Posterior vena cava (tissue), 2 donors: ENCODE measurements around the gene TBL2. TPM values are rescaled to one million over a fixed set of nuclear protein-coding genes. Genes with fewer than 3 reads are reported as not detected.
"Not testable (repeated sequence)": the region's sequence is repeated elsewhere in the genome, so short reads cannot be mapped to it uniquely, and the experiment has no call there.

ENCODE experiments used
- DNase-seq: peaks from one replicate; pipeline ENCODE4 v3.0.0-alpha.2; 2020; ENCODE audit warnings: low spot score
- intact Hi-C, 2 donors: fragments of 100-400 bp; cut with DNase I; formaldehyde crosslinking; loops; one replicate each; pipeline versions ENCODE4 v1.14.1 to v1.14.2; 2022 to 2023
- total RNA-seq, 2 donors: library from RNA; stranded (reverse); fragmentation: NEBNext Ultra II Directional; extraction: Animal tissue kit (Norgen Biotek cat#: 25700); gene quantifications; one replicate each; pipeline ENCODE4 v1.2.1, GENCODE V29; 2021
- donor health status: DM: yes; HTN: yes; CAD: no.
- donor health status: DM: yes; HTN: yes; CAD: no.

The TBL2 gene
- total RNA-seq, 2 donors from 2014 or later, result 21.7 to 24.4 TPM

DNA sequence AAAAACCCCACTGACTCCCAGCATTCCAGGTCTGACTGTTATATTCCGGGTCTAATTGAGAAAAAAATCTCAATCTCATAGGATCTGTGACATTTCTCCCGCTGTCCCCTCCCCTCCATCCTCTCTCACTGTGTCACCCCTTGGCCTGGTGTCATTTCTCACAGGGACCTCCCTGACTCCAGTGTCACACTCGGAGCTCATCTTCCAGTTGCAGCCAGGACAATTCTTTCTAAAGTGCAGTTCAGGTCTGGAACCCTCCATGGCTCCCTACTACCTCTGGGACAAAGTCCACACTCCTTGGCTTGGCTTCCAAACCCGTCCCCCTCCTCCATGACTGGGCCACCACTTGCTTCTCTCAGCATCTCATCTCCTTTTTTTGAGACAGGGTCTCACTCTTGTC is 31.7 kb upstream of the TBL2 start:
- intact Hi-C loops, result no loop called here
- no peak for DNase-seq

GRCh38 chr7:73607692-73607983 is 29.3 kb upstream of the TBL2 start:
- DNase-seq, result not testable (repeated sequence)
- intact Hi-C loops, result loop anchor here (5.0 kb wide), 2 partner anchors 60 to 120 kb away; partner anchors contain the start of gene VPS37D (in 1 of the 2)

- intact Hi-C loops, result loop anchor here (5.0 kb wide), 2 partner anchors 60 to 120 kb away; partner anchors contain the start of gene VPS37D (in 1 of the 2)
- DNase-seq, result no peak
These were observed 28.7 kb upstream of the TBL2 start for GRCh38 chr7:73606801-73607691.

- DNase-seq, result no peak
- intact Hi-C loops, result loop anchor here (5.0 kb wide), 2 partner anchors 62 to 122 kb away; partner anchors contain the start of gene VPS37D (in 1 of the 2)
These were observed 27.3 kb upstream of the TBL2 start for GRCh38 chr7:73605601-73606220.

- DNase-seq, result no peak
- intact Hi-C loops, result no loop called here
These were observed 24.6 kb upstream of the TBL2 start for GRCh38 chr7:73602721-73603651.

DNA sequence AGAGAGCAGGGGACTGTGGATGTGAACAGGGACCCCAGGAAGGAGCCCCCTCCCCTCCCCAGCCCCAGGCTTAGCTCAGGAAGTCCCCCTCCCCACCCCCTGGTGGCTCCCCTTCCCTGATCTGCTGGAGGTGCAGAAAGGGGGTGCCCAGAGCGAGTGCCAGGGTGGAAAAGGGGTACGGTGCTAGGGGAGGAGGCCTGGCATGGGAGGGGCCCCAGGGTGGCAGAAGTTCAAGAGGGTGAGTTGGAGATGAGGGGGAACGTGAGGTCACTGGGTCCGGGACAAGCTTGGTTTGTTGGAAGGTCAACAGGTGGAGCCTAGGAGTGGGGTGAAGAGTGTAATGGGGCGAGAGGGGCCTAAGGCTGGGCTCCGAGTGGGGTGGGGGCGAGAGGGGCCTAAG is 21.5 kb upstream of the TBL2 start:
- no peak for DNase-seq
- intact Hi-C loops, result no loop called here

- DNase-seq, result no peak
- intact Hi-C loops, result no loop called here
These were observed 20.9 kb upstream of the TBL2 start for GRCh38 chr7:73599151-73599882.

DNA sequence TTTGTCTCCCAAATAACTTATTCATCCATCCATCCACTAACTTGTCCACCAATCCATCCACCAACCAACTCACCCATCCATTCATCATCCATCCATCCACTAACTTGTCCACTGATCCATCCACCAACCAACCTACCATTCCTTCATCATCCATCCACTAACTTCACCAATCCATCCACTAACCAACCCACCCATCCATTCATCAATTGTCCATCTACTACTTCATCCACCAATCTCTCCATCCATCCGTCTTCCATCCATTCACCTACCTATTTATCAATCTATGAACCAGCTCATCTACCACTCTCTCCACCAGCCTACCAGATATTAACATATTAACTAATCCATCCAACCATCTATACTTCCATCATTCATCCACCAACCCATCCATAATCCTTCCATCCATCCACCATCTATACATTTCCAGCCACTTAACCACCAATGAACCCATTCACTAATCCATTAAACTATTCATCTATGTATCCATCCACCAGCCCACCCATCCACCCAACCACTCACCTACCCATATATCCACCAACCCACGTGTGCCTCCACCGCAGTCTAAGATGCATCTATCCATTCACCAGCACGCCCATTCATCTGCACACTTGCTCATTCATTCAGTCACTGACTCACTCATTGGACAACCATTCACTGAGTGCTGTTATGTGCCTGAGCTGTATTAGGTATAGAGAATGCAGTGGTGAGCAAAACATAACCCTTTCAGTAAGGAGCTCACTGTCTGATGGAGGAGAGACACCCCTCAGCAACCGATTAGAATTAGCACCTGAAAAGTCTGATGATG is 19.8 kb upstream of the TBL2 start:
- no peak for DNase-seq
- intact Hi-C loops, result no loop called here

DNA sequence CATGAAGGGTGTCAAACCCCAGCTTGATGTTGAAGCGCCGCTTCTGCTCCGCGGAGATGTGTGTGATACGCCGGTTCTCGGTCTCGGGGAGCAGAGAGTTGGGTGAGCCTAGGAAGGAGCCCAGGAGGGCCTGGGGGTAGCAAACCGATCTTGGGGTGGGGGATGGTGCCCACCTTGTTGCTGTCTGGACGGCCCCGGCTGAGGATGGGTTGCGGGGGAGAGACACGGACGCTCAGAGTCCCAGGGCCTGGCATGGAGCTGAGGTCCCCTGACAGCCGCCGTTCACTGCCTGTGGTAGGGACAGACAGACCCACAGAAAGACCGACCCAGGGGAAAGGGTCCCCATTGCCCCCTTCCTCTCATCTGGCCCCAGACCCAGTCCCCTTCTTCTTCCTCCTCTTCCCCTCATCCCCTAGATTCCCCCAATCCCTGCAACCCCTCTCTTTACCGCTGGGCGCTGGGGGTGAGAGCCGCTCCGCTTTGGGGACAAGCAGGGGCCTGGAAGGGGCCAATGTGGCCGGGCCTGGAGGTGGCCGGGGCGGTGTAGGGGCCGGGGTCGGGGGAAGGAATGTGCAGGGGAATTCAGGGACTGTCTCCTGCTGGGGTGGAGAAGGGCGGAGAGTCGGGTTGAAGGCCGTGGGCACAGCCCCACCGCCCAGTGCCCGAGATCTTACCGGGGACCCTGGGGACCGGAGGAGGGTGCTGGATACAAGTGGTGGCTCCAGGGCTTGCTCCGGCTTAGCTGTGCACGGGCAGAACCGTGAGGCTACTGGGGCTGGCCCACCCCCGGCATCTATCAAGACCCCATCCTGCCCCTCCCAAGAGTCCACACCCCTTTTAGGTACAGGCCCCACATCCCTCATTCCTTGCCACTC is 18.0 kb upstream of the TBL2 start:
- no peak for DNase-seq
- intact Hi-C loops, result no loop called here

DNA sequence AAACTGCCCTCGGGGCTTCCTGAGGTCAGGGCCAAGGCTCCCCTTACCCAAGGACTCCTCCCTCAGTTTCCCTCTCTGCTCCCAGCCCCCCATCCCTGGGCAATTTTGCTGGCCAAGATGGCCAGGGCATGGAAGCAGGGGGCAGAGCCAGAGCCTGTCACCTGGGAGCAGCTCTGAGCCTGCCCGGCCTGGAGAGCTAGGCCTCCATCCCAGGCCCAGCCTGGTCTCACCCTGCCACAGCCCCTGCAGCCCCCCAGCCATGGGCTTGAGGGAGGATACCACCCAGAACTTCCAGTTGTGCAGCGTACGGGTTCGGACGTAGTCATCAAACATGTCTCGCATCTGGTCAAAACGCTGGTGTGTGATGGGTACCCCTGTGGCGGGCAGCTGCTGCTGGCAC is 17.0 kb upstream of the TBL2 start:
- intact Hi-C loops, result no loop called here

GRCh38 chr7:73593207-73594045 is 15.0 kb upstream of the TBL2 start:
- no peak for DNase-seq
- intact Hi-C loops, result no loop called here

More for the DNA sequence above, 17.0 kb upstream of the TBL2 start:
- no peak for DNase-seq

DNA sequence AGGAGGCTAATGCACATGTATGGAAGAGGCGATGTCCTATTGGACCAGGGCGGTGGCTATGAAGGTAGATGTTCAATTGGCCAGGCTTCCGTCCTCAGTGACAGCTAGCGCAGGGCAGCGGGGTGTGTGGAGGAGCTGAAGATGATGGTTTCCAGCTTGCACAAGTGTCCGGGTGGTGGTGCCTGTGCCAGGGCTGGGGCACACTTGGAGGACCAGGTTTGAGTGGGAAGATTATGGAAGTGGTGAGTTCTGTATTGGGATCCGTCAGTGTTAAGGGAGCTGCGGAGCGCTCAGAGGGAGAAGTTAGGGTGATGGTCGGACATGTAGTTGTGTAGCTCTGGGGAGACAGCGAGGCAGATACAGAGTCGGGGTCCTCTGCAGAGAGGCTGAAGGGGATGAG is 8.5 kb upstream of the TBL2 start:
- intact Hi-C loops, result no loop called here
- peak; percentile 64 for DNase-seq

- peak; percentile 34 for DNase-seq
- intact Hi-C loops, result no loop called here
These were observed 6.8 kb upstream of the TBL2 start for GRCh38 chr7:73585196-73585595.

DNA sequence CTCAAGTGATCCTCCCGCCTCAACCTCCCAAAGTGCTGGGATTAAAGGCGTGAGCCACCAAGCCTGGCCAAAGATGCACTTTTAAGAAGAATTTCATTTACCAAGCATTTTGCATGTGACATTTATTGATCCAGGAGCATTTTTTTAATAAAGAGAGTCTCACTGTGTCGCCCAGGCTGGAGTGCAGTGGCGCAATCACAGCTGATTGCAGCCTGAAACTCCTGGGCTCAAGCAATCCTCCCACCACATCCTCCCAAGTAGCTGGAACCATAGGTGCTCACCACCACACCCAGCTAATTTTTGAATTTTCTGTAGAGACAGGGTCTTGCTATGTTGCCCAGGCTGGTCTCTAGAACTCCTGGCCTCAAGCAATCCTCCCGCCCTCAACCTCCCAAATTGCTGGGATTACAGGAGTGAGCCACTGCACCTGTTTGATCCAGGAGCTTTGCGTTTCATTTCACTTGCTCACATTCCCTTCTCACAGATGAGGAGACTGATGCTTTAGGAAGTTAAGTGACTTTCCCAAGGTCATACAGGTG is 4.4 kb upstream of the TBL2 start:
- intact Hi-C loops, result no loop called here
- peak; percentile 34 for DNase-seq

- intact Hi-C loops, result not testable (repeated sequence)
- peak; percentile 2 for DNase-seq
These were observed 2.6 kb upstream of the TBL2 start for GRCh38 chr7:73581006-73581405.
